ENCODE data around the gene HOXB6. TPM values are rescaled to one million over a fixed set of nuclear protein-coding genes. Genes with fewer than 3 reads are reported as not detected.
A peak's percentile ranks its signal among the peaks of the same experiment; 100 is the strongest.

HOXB6 gene
- total RNA-seq, 2 experiments from 2014 or later: not detected

GRCh38 chr17:48643697-48644012 is 38.9 kb upstream of the HOXB6 start:
- Mint-ChIP-seq H3K9me3 (no peaks in the 10 kb centered on the region), H3K27me3 (peaks cover 76% of the 10 kb centered on the region), H3K27ac (no peak overlapping the region), H3K36me3 (ENCODE audit: low read depth) (no peaks in the 10 kb centered on the region), H3K4me1 (ENCODE audit: low read depth) (peaks cover 16% of the 10 kb centered on the region), H3K4me3 (no peak overlapping the region)
- intact Hi-C loops (cut with micrococcal nuclease): no loop called here
- no peak for DNase-seq
- ChIA-PET POLR2A (no interaction called here), CTCF (interaction anchor here (0.7 to 2.0 kb wide), 4 partner anchors 8 to 235 kb away, joined by 3 to 8 read pairs (median 4); no protein-coding TSS in a partner anchor)
- no peak for TF ChIP-seq CTCF (IDR thresholded peaks at IDR 0.05)
- ATAC-seq: no peak

GRCh38 chr17:48642843-48643696 is 38.3 kb upstream of the HOXB6 start:
- no peak for TF ChIP-seq CTCF (IDR thresholded peaks at IDR 0.05)
- H3K27me3 Mint-ChIP-seq: peaks cover 76% of the 10 kb centered on the region
- POLR2A ChIA-PET: no interaction called here
- intact Hi-C loops (cut with micrococcal nuclease): no loop called here
- H3K4me3 Mint-ChIP-seq: no peak overlapping the region
- no peak for DNase-seq
- CTCF ChIA-PET: interaction anchor here (0.7 to 2.0 kb wide), 5 partner anchors 7 to 236 kb away, joined by 3 to 8 read pairs (median 4); no protein-coding TSS in a partner anchor
- ATAC-seq: no peak
- H3K36me3 Mint-ChIP-seq (ENCODE audit: low read depth): no peaks in the 10 kb centered on the region
- peaks cover 16% of the 10 kb centered on the region for H3K4me1 Mint-ChIP-seq (ENCODE audit: low read depth)
- H3K27ac Mint-ChIP-seq: no peak overlapping the region
- no peaks in the 10 kb centered on the region for H3K9me3 Mint-ChIP-seq

GRCh38 chr17:48642059-48642842 is 37.5 kb upstream of the HOXB6 start:
- H3K9me3 Mint-ChIP-seq: no peaks in the 10 kb centered on the region
- no peak overlapping the region for H3K4me3 Mint-ChIP-seq
- no peak overlapping the region for H3K27ac Mint-ChIP-seq
- POLR2A ChIA-PET: no interaction called here
- peaks cover 78% of the 10 kb centered on the region for H3K27me3 Mint-ChIP-seq
- intact Hi-C loops (cut with micrococcal nuclease): no loop called here
- no peak for DNase-seq
- ATAC-seq: no peak
- no peak for TF ChIP-seq CTCF (IDR thresholded peaks at IDR 0.05)
- H3K36me3 Mint-ChIP-seq (ENCODE audit: low read depth): no peaks in the 10 kb centered on the region
- H3K4me1 Mint-ChIP-seq (ENCODE audit: low read depth): peaks cover 12% of the 10 kb centered on the region
- CTCF ChIA-PET: interaction anchor here (1.1 kb wide), 1 partner anchor 10 kb away, joined by 4 read pairs; no protein-coding TSS in a partner anchor

- POLR2A ChIA-PET: no interaction called here
- Mint-ChIP-seq H3K27me3 (peaks cover 82% of the 10 kb centered on the region), H3K27ac (no peak overlapping the region), H3K9me3 (no peaks in the 10 kb centered on the region), H3K36me3 (ENCODE audit: low read depth) (no peaks in the 10 kb centered on the region), H3K4me1 (ENCODE audit: low read depth) (peaks cover 12% of the 10 kb centered on the region), H3K4me3 (no peak overlapping the region)
- DNase-seq (peak; percentile 28), ATAC-seq (no peak)
- intact Hi-C loops (cut with micrococcal nuclease): no loop called here
- TF ChIP-seq CTCF (IDR thresholded peaks at IDR 0.05): no peak
- CTCF ChIA-PET: interaction anchor here (0.9 to 1.8 kb wide), 2 partner anchors 37 to 82 kb away, joined by 4 read pairs; no protein-coding TSS in a partner anchor
These were observed 36.8 kb upstream of the HOXB6 start for GRCh38 chr17:48641541-48642058.

Data from activated CD8-positive, alpha-beta T cell treated with anti-CD3 and anti-CD28 coated beads for 36 hours (primary cell).